ENCODE results near the gene ACTL10. TPM values are rescaled to one million over a fixed set of nuclear protein-coding genes. Genes with fewer than 3 reads are reported as not detected.

ACTL10 gene
- total RNA-seq: 1.3 and 1.9 TPM in 2 replicates

GRCh38 chr20:33666293-33667244 is at the start of gene ACTL10:
ACTL10 (plus strand) TSS chr20:33666943; CDS start chr20:33667498, 555 bp downstream.

GRCh38 chr20:33662172-33662571 is 4.6 kb upstream of the ACTL10 start, which contains the start of gene C20orf144:
C20orf144 (plus strand) TSS chr20:33662327; CDS start chr20:33662346, 19 bp downstream.

GRCh38 chr20:33674294-33675135 is 7.8 kb downstream of the ACTL10 start, which contains the start of gene NECAB3:
NECAB3 (minus strand) TSS chr20:33674428; CDS start chr20:33674352, 76 bp downstream.

GRCh38 chr20:33686100-33686983 is 19.6 kb downstream of the ACTL10 start, which contains the start of gene E2F1:
E2F1 (minus strand) TSS chr20:33686385; CDS start chr20:33686264, 121 bp downstream.

Other genes with a start within 250 kb of the ACTL10 start
- gene SNTA1, start 223.2 kb upstream of the ACTL10 start, total RNA-seq: 24.6 and 24.9 TPM in 2 replicates
- 3.7 and 5.0 TPM in 2 replicates for gene CBFA2T2, start 176.8 kb upstream of the ACTL10 start, total RNA-seq
- gene C20orf144, start 4.6 kb upstream of the ACTL10 start, total RNA-seq: 0.09 and 0.14 TPM in 2 replicates
- 24.0 and 33.2 TPM in 2 replicates for gene NECAB3, start 7.5 kb downstream of the ACTL10 start, total RNA-seq
- 1.00 and 1.5 TPM in 2 replicates for gene E2F1, start 19.4 kb downstream of the ACTL10 start, total RNA-seq
- gene PXMP4, start 53.4 kb downstream of the ACTL10 start, total RNA-seq: 5.4 and 5.7 TPM in 2 replicates
- 0.85 and 1.1 TPM in 2 replicates for gene ZNF341, start 65.1 kb downstream of the ACTL10 start, total RNA-seq
- 28.4 and 51.2 TPM in 2 replicates for gene CHMP4B, start 144.4 kb downstream of the ACTL10 start, total RNA-seq